ENCODE measurements around the gene ELMO1.
A peak's percentile ranks its signal among the peaks of the same experiment; 100 is the strongest.

ELMO1 gene

DNA sequence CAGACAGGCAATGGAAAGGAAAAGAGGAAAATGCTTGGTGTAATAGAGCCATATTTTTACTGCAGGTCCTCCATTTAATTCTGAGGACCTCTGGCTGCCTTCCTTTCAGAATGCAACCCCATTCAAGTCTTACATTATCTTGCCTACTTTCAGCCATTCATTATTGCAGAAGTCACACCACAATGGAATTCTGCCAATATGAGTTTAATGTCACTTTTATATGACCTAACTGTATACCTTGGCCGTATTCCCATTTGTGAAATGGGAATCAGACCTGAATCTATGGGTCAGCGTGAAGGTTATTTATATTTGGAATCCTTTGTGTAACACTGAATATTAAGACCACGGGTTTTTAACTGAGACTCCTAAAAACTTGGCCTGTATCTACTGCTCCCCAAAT, 482.6 kb downstream of the ELMO1 start:
- TF ChIP-seq, protein P1, sequence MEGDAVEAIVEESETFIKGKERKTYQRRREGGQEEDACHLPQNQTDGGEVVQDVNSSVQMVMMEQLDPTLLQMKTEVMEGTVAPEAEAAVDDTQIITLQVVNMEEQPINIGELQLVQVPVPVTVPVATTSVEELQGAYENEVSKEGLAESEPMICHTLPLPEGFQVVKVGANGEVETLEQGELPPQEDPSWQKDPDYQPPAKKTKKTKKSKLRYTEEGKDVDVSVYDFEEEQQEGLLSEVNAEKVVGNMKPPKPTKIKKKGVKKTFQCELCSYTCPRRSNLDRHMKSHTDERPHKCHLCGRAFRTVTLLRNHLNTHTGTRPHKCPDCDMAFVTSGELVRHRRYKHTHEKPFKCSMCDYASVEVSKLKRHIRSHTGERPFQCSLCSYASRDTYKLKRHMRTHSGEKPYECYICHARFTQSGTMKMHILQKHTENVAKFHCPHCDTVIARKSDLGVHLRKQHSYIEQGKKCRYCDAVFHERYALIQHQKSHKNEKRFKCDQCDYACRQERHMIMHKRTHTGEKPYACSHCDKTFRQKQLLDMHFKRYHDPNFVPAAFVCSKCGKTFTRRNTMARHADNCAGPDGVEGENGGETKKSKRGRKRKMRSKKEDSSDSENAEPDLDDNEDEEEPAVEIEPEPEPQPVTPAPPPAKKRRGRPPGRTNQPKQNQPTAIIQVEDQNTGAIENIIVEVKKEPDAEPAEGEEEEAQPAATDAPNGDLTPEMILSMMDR (IDR thresholded peaks at IDR 0.05; ENCODE audit: control extremely low read depth, extremely low read depth, low read depth, missing control alignments): no peak
- POLR2A ChIA-PET: no interaction called here
- CTCF ChIA-PET: no interaction called here
- no peak for DNase-seq (ENCODE audit: extremely low spot score)

DNA sequence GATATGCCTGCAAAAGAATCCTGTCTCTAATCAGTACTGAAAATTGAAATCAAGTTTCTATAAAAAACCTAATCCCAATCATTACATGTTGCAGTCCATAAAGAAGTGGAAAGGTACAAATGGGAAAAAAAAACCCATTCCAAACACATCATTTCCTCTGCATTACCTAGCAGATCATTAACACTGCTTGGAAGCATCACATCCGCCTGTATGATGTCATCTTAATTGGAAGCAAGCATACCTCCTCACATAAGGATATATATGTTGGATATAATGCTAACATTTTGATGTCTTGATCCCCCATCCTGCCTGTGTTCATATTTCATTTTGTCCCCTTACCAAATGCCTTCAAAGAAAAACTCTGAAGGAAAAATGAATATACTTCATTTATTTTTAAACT, 483.0 kb downstream of the ELMO1 start:
- TF ChIP-seq, protein P1 (IDR thresholded peaks at IDR 0.05; ENCODE audit: control extremely low read depth, extremely low read depth, low read depth, missing control alignments): no peak
- POLR2A ChIA-PET: no interaction called here
- CTCF ChIA-PET: interaction anchor here (1.2 kb wide), 1 partner anchor 9 kb away, joined by 5 read pairs; no protein-coding TSS in a partner anchor
- no peak for DNase-seq (ENCODE audit: extremely low spot score)

DNA sequence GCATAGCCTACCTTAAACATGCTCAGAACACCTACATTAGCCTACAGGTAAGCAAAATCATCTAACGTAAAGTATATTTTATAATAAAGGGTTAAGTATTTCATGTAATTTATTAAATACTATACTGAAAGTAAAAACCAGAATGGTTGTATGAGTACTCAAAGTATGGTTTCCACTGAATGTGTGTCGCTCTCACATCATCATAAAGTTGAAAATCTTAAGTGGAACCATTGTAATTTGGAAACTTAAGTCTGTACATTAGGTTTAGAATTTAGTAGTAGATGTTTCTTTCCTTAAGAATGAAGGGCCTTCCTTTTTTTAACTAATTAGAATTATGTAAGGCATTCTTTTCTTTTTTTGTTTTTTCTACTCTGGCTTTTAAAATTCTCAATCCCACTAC, 484.4 kb downstream of the ELMO1 start:
- ChIA-PET POLR2A (no interaction called here), CTCF (interaction anchor here (0.7 to 1.8 kb wide), 5 partner anchors 8 to 218 kb away, joined by 3 to 5 read pairs (median 4); no protein-coding TSS in a partner anchor)
- TF ChIP-seq, protein P1 (IDR thresholded peaks at IDR 0.05; ENCODE audit: control extremely low read depth, extremely low read depth, low read depth, missing control alignments): no peak

DNA sequence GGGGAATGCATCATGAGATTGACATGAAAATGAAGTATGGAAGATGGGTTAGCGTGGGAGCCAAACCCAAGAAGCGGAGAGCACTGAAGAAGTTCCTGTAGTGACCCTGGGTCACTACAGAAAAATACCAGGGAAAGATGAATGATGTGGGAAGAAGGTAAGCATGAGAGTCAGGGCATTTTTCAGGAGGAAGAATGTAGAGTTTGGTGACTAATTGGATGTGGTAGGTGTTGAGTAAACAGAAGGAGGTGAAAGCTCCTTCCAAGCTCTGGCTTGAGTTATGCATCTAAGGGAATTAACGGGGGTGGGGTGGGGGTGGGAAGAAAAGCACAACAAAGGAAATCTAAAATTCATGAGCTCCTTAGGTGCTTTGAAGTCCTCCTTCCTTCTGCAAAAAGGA, 486.3 kb downstream of the ELMO1 start:
- DNase-seq (ENCODE audit: extremely low spot score): no peak
- POLR2A ChIA-PET: no interaction called here
- CTCF ChIA-PET: interaction anchor here (1.3 to 3.4 kb wide), 7 partner anchors 9 to 220 kb away, joined by 3 to 22 read pairs (median 5); no protein-coding TSS in a partner anchor
- TF ChIP-seq, protein P1 (IDR thresholded peaks at IDR 0.05; ENCODE audit: control extremely low read depth, extremely low read depth, low read depth, missing control alignments): no peak

More for the DNA sequence above, 484.4 kb downstream of the ELMO1 start:
- no peak for DNase-seq (ENCODE audit: extremely low spot score)

DNA sequence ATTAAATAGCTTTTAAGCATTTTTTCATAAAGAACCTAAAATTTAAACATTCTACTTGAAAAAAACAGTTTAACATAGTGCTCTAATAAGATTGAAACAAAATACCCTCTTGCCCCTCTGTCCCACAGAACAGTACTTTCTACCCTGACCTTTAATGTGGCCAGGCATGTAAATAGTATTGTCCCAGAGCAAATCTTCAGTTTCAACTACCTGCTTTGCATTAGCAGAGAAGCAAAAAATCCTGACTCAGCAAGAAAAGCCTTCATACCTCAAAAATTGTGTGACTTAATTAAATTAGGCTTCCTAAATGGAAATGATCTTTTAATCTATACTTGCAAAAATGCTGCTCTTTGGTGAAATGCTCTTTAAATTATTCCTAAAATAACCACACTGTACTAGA, 487.0 kb downstream of the ELMO1 start:
- DNase-seq (ENCODE audit: extremely low spot score): peak; percentile 18
- TF ChIP-seq, protein P1 (IDR thresholded peaks at IDR 0.05; ENCODE audit: control extremely low read depth, extremely low read depth, low read depth, missing control alignments): no peak
- POLR2A ChIA-PET: no interaction called here

DNA sequence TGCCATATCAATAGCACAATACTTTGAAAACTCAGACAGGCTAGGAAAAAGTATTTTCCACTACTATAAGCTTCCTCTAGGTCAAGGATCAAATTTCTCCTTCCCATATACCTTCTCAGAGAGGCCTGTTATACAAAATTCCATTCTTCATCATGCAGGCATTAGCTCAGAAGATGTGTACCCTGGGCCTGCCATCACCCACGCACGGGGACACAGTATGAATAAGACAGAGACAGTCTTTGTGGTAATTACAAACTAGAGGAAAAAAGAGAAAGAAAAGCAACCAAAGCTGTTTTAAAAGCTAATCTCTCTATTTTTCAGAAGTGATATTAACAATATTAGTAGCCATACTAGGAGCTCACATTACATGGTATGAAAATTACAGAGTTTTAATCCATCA, 487.6 kb downstream of the ELMO1 start:
- POLR2A ChIA-PET: no interaction called here
- DNase-seq (ENCODE audit: extremely low spot score): no peak
- CTCF ChIA-PET: interaction anchor here (1.0 to 3.4 kb wide), 10 partner anchors 10 to 238 kb away, joined by 3 to 22 read pairs (median 6); no protein-coding TSS in a partner anchor
- TF ChIP-seq, protein P1 (IDR thresholded peaks at IDR 0.05; ENCODE audit: control extremely low read depth, extremely low read depth, low read depth, missing control alignments): no peak

More for the DNA sequence above, 487.0 kb downstream of the ELMO1 start:
- CTCF ChIA-PET: interaction anchor here (1.0 to 3.4 kb wide), 12 partner anchors 9 to 238 kb away, joined by 3 to 22 read pairs (median 5); no protein-coding TSS in a partner anchor
